SKM-1 treated with dmso at 0.1 percent for 144 hours (cell line): ENCODE measurements around the gene CALHM2.

ENCODE experiments used
- DNase-seq: peaks from one replicate; lab custom pipeline; 2025; ENCODE audit not compliant: unreplicated experiment; lab: John Stamatoyannopoulos, UW

The CALHM2 gene

DNA sequence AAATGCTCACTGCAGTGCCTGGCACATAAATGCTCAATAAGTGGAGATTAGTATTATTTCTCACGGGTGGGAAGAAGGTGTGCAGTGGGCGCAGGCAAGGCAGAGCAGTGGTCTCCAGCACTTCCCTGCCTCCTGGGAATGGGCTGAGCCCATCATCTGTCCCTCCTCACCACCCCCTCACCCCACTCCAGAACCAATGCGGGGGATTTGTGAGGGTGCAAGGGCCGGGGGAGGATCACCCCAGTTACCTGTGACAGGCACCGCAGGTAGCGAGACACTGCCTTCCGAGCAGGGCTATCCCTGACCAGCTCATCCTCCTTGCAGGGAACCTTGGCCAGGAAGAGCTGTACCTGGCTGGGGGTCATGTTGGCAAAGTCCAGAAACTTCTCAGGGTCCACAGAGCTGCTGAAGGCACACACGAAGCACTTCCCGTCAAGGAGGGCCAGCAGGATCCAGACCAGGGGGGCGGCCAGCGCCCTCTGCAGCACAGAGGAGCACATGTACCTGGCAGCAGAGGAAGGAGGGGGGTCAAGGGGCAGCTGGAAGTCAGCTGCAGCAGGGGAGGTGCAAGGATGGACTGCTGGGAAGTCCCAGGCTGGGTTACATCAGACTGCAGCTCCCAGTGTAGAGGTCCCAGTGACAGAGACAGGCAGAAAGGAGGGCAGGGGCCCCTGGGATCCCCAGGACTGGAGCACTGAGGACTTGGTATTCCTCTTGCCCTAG, 24.0 kb upstream of the CALHM2 start:
- DNase-seq, result peak; percentile 33

DNA sequence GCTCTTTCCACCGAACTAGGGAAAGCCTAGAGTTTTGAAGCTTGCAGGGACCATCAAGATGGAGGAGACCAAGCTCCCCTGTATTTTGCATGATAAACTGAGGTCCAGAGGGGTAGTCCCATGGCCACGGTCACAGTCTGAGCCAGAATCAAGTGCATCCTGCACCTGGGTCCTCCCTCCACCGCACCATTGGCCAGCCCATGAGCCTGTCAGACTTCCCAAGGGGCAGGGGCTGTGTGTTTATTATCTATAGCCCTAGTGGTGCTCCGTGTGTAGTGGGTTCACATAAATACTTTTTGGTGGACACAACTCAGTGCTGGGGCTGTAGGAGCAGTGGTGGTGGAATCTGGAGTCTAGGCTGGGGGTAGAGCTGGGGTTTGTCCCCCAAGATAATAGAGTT, 23.3 kb upstream of the CALHM2 start:
- no peak for DNase-seq

DNA sequence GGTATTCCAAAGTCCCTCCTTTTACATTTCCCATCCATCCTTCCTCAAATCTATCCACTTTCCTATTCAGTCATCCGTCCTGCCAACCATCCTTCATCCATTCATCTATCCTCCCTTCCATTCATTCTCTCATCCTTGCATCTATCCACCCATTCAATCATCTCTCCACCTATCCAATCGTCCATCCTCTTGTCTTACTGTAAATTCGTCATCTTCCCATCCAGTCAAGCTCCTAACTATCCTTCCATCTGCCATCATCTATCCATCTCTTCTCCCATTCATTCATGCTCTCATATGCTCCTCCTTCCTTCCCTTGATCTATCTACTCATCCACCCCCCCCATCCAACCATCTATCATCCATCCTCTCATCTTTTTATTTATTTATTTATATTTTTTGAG, 21.9 kb upstream of the CALHM2 start:
- DNase-seq, result no peak

DNA sequence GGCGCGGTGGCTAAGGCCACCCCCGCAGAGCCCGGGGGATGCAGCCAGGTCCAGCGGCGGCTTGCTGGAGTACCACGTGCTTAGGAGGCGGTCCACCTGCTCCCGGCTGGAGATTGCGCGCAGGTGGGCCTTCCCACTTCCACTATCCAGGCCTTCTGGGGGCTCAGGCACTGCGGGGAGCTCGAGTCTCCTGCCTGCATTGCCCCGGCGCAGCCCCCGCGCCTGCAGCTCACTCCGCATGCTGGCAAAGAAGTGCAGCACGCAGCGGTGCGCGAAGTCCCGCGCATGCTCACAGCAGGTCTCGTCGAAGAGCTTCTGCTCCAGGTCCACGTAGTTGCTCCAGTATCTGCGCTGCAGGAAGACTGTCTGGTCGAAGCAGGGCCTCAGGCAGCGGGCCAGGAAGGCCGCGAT, 21.1 kb upstream of the CALHM2 start:
- DNase-seq, result no peak

DNA sequence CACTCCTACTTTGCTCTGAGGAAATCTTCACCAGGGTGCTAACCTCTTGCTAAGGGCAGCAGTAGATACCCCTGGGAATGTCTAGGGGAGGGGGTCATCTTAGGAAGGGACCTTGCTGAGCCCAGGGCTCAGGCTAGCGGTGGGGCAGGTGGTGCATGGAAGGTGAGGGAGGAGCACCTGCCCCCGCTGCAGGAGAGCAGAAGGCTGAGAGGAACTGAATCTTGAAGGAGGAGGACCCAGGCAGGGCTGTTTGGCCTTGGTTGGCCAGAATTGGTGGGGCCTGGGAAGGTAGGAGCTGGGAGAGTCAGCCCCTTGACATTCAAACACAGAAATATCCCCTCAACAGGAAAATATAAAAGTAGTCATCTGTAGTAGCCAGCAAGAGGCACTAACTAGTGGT, 19.8 kb upstream of the CALHM2 start:
- peak; percentile 35 for DNase-seq

DNA sequence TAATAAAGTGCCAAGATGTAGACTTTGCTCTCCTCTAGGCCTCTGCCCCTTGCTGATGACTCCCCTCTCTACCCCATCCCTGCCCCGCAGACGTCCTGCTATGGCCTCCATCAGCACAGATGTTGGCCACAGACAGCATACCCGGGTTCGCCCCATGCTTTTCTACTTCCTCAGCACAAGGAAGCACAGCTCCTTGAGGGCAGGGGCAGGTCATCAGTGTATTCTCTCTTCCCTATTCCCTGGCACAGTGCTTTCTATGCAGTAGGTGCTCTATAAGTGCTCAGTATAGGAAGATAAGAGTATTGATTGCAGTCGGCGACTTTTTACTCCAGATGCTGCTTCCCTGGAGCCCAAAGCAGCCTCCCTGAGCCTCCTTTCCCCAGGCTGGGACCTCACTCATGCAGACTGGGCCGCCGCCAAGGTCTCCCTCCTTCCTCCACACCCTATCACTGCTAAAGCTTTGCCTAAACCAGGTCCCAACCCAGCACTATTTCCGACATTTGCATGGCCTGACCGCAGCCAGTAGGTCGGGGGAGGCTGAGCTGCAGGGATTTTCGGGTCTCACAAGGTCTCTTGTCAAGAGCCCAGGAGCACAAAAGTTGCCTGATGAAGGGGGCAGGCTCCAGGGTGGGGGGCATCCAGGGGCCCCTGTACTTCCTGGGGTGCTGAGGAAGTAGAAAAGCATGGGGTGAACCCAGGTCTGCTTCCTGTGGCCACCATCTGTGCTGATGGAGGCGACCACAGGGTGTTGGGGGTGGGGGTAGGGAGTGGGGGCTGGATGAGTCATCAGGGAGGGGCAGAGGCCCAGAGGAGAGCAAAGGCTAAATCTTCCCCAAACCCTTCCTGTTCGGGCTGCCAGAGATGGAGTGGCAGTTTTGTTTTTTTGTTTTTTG, 18.8 kb upstream of the CALHM2 start:
- DNase-seq, result peak; percentile 93

DNA sequence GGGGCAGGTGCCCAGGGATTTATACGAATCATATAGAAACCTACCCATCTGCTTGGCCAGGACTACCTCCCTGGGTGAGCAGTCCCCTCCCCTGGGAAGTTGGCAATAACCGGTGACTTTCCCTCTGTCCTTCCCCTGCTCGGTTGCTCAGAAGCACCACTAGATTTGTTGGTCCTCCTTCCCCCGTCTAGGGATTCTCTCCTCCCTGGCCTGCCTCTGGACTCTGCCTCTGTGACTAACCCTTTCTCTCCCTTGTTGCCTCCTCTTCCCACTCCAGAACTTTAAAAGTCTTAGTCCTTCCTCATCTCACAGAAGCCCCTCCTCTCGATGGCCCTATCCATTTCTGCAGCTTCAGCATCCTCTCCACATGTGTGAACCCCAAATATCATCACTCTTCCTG, 17.0 kb upstream of the CALHM2 start:
- no peak for DNase-seq

DNA sequence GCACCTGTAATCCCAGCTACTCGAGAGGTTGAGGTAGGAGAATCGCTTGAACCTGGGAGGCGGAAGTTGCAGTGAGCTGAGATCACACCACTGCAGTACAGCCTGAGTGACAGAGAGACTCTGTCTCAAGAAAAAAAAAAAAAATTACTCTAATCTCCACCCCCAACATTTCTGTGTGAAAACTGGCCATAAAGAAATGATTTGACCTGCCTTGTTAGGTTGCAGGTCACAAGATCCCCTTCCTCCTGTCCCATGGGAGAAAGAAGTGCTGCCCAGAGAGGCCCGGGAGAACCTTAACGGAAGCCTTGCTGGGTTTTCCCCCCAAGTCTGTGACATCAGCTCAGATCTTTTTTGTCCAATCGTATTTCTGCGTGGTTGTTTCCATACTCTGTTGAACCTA, 15.2 kb upstream of the CALHM2 start:
- DNase-seq, result no peak

DNA sequence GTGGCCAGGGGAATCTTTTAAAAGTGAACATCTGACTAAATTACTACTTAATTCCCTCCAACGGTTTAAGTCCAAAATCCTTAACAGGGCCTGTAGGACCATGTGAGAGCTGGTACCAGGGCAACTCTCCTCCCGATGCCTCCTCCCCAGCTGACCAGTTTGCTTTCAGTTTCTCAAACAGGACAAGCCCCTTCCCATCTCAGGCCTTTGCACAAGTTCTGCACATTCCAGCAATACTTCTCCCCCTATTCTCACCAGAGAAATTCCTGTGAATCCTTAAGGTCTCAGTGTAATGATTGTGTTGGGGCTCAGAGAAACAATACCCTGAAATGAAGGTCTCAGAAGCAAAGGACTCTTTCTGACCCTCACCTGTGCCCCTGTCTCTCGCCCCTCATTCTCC, 14.6 kb upstream of the CALHM2 start:
- DNase-seq, result no peak

DNA sequence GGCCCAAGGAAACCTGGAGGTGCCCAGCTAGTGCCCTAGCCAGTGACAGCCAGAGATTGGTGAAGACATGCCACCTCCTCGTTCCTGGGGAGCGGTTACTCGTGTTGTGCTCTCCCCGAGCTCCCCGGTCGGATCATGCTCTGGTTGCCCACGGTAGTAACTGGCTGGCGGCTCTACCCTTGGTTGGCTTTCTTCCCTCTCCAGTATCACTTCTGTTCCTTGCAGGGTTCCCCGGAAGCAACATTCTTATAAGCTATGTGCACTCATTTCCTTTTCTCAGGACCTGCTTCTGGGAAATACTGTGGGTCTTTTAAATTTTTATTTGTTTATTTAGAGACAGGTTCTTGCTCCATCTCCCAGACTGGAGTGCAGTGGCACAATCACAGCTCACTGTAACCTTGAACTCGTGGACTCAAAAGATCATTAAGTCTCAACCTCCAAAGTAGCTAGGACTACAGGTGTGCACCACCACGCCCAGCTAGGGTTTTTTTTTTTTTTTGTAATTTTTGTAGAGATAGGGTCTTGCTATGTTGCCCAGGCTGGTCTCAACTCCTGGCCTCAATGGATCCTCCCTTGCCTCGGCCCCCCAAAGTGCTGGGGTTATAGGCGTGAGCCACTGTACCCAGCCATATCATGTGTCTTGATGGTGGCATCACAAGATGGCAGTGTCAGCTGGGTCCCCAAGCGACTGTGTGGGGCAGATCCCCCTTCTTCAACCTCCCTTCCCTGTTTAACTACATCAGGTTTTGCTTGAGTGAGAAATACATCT, 13.4 kb upstream of the CALHM2 start:
- no peak for DNase-seq

DNA sequence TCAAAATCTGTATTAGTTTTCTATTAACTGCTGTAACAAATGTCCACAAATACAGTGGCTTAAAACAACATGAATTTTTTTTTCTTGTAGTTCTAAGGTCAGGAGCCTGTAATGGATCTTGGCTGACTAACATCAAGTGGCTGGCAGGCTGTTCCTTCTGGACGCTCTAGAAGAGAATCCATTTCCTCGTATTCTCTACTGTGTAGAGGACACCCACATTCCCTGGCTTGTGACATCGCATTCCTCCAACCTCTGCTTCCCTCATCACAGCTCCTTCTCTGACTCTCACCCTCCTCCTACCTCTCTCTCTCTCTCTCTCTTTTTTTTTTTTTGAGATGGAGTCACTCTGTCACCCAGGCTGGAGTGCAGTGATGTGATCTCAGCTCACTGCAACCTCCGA, 11.3 kb upstream of the CALHM2 start:
- DNase-seq, result no peak

DNA sequence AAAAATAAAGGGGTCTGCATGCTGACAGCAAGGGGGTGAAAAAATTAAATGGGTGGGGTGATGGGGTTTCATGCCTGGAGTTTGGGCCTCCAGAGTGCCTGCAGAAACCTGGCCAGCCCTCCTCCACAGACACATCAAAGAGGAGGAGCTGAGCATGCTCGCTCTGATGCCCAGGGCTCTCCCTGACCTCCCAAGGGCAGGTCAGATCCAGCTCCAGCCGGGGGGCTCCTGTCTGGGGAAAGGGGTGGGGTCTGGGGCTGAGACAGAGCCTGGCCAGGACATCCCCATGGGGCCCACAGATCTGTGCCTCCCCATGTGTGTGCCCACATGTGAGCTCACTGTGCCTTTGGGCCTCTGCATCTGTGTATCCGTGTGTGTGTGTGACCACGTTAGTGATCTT, 7.4 kb upstream of the CALHM2 start:
- DNase-seq, result no peak

DNA sequence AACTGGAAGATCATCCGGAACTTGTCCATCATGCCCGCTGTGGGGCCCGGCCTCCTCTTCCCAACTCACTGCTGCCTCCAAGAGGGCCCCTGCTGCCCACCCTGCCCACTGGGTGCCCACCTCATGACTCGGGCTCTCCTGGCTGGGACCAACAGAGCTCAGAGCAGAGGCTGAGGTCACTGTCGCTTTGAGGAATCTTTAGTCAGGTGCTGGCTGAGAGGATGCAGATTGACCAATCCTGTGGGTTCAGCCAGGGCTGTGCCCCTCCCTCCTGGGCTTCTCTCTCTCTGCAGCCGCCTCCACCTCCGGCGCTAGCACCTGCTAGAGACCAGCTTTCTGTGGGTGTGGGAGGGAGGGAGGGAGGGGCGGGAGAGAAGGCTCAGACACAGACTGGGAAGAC, 6.5 kb upstream of the CALHM2 start, which contains the start of gene CALHM1:
TSS of gene CALHM1 (minus strand) at position 181 of the 400 bp plus-strand sequence. CDS start at position 32, 149 bp downstream.
- DNase-seq, result peak; percentile 58

DNA sequence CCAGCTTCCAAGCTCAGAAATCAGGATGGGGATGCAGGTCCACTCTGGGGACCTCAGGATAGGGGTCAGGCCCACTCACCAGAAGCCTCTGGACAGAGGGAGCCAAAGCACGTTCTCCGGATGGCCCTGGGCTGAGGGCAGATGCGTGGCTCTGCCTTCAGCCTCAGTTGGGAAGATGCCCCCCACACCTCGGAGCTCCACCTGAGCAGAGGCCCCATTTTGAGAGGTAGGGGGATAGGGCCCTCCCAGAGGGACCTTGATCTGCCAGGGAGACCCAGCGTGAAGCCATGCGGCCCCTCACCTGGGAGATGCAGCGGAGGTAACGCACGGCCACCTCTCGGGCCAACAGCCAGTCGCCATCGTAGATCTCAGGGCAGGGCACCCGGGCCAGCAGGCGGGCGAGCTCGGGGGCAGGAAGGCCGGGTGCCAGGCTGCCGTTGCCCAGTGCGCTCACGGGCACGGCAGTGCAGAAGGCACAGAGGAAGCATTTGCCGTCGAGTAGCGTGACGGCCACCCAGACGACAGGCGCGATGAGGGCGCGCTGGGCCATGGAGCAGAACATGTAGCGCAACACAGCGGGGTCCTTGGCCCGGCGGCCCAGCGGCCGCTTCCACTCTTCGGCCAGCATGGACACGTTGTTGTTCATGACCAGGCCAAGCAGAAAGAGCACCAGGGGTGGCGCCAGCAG, 5.9 kb upstream of the CALHM2 start:
- DNase-seq, result no peak

DNA sequence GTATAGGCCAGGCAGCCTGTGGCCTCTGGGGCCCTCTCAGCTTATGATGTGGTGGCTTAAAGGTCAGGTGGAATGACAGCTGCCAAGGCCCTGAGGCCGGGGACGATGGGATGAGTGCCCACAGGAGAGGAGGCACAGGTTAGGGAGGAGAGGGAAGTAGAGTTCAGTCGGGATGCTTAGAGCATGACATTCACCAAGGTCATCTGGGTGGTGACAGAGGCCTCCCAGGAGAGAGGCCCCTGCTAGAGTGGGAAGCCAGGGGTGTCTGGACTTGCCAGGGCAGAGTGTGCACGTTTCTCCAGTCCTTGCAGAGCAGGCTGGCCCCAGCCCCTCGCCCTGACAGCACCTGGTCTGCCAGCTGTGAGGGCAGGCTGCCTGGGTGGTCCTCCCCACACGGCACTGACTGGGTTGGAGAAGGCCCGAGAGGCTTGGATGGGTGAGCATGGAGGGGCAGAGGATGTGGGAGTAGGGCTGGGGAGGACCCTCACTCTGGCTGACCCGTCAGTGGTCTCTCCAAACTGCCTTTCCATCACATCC, 5.1 kb upstream of the CALHM2 start:
- DNase-seq, result no peak

DNA sequence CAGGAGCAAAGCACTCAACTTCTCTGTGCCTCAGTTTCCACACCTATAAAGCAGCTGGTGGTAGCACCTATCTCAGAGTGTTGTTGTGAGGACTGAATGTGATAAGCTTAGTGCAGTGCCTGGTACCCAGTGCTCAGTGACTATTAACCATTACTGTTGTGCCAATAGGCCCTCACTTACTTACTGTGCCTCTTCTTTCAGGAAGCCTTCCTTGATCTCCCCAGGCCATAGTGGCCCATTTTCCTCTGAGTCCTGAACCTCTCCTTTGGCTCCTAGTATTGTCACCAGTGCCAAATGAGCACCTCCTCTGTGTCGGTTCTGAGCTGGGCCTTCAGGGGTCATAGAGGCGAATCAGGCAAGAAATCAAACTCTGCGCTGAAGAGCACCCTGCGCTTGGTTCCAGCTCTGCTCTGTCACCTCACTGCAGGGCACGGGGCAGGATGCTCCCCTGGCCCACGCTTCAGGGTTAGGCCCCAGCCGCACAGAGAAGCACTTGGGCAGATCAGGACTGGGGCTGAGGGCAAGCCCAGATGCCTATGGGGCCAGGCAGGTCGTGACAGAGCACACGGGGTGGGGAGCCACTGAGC, 4.0 kb upstream of the CALHM2 start:
- no peak for DNase-seq

DNA sequence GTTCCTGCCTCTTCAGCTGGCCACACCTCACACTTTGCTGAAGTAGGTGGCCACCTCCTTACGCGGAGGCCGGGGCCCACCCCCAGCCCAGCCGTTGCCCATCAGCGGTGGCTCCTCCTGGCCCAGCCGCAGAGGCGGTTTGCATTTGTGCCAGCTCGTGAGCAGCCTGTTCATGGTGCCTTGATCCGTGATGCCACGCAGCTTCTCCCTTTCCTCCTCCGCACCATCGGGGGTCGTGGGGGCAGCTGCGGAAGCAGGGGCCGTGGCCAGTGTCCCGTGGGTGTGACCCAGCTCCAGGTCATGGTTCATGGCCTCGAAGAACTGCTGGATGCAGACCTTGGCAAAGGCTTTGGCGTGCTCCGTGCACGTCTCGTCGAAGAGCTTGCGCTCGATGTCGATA, 3.1 kb upstream of the CALHM2 start:
- DNase-seq, result no peak

DNA sequence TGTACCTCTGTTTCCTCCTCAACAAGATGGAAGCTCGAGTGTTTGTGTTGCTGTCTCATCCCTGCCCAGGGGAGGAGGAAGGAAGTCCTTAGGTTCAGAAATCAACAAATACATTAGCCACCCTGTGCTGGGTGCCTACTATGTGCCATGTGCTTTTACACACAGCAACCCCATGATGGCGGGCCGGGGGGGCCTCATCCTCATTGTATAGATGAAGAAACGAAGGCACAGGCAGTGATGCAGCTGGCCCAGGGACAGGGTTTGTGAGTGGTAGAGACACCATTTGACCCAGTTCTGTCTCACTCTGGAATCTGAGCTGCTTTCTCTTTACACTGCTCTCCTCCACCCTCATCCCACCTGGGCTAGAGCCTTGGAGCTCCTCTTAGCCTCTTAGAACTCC, 1.9 kb upstream of the CALHM2 start:
- DNase-seq, result no peak

DNA sequence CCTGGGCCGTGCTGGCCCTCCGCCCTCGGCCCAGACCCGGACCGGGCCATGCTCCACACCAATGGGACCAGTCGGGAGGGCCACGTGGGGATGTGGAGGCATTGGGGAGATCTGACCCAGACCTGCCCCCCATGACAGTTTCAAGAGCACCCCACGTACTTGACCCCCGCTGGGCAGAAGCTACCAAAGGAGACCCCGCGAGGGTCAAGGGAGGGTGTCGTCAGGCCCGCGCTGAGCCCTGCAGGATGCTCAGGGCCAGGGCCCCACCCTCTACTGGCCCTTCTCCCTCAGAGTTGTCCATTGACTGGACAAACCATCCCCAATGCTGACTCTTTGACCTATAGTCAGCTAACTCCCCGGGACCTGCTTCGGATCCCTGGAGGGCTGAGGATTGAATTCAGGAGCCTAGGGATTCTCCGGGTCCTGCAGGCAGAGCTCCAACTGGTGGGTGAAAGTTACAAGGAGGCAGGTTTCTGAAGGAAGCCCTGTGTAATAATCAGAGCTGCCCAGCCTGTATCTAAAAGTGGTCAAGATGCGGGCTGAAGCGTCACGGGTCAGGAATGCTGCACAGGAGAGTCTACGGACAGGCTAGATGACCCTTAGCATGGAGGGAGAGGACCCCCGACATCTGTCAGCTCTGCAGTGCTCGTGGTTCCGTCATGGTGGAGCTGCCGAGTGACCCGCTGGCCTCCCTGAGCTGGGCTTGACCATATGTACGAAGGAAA, 498 bp upstream of the CALHM2 start:
- no peak for DNase-seq
